ENCODE measurements around the gene FAIM2.
A peak's percentile ranks its signal among the peaks of the same experiment; 100 is the strongest.

Gene FAIM2

GRCh38 chr12:49905718-49906314 is 2.1 kb upstream of the FAIM2 start:
- Histone ChIP-seq H3K27me3 (peaks cover 0 to 7% (median 0%) of the 10 kb centered on the region in 11 experiments; a peak in 2 of 22 replicates), H3K36me3 (no peaks in the 10 kb centered on the region), H3K9me3 (replicated peaks in 1 of 11) (no peaks in the 10 kb centered on the region), H3K4me1 (peaks cover 28 to 44% (median 39%) of the 10 kb centered on the region in 10 experiments), H3K9ac (no peak overlapping the region), H3K4me2 (peak overlapping the region in 1 of 11 experiments; percentile 26; a peak in 1 of 22 replicates), H3K4me3 (no peak overlapping the region), H4K20me1 (peaks cover 0 to 5% (median 0%) of the 10 kb centered on the region in 11 experiments; a peak in 2 of 22 replicates), H3K27ac (no peak overlapping the region)
- no peak for TF ChIP-seq Cebpa-rat (IDR thresholded peaks at IDR 0.05)

GRCh38 chr12:49904601-49905000 is 901 bp upstream of the FAIM2 start:
- H4K20me1 ChIP-seq, result peaks cover 0 to 5% (median 0%) of the 10 kb centered on the region in 11 experiments; a peak in 2 of 22 replicates
- no peaks in the 10 kb centered on the region for H3K36me3 ChIP-seq
- H3K9ac ChIP-seq, result peak overlapping the region in 9 of 11 experiments; percentile 3 to 74 (median 51); a peak in 16 of 22 replicates
- peaks cover 0 to 7% (median 0%) of the 10 kb centered on the region in 11 experiments; a peak in 2 of 22 replicates for H3K27me3 ChIP-seq
- peak overlapping the region; percentile 78 to 99 (median 90) for H3K4me2 ChIP-seq
- peaks cover 27 to 49% (median 35%) of the 10 kb centered on the region in 10 experiments for H3K4me1 ChIP-seq
- no peak for TF ChIP-seq Cebpa-rat (IDR thresholded peaks at IDR 0.05)
- no peaks in the 10 kb centered on the region for H3K9me3 ChIP-seq (replicated peaks in 1 of 11)
- peak overlapping the region in 6 of 11 experiments; percentile 6 to 56 (median 34); a peak in 10 of 22 replicates for H3K27ac ChIP-seq
- H3K4me3 ChIP-seq, result peak overlapping the region in 9 of 10 experiments; percentile 33 to 63 (median 51); a peak in 16 of 20 replicates

GRCh38 chr12:49903351-49903699 is 375 bp downstream of the FAIM2 start:
- H3K9me3 ChIP-seq (replicated peaks in 1 of 11), result no peaks in the 10 kb centered on the region
- H3K36me3 ChIP-seq, result no peaks in the 10 kb centered on the region
- H3K4me2 ChIP-seq, result peak overlapping the region; percentile 78 to 99 (median 86)
- no peak for TF ChIP-seq Cebpa-rat (IDR thresholded peaks at IDR 0.05)
- peak overlapping the region in 6 of 11 experiments; percentile 3 to 57 (median 40); a peak in 4 of 22 replicates for H3K9ac ChIP-seq
- peak overlapping the region in 8 of 10 experiments; percentile 28 to 63 (median 44); a peak in 12 of 20 replicates for H3K4me3 ChIP-seq
- H4K20me1 ChIP-seq, result peaks cover 0 to 5% (median 0%) of the 10 kb centered on the region in 11 experiments; a peak in 2 of 22 replicates
- peak overlapping the region in 2 of 11 experiments; percentile 1 to 24; a peak in 1 of 22 replicates for H3K27ac ChIP-seq
- peaks cover 16 to 49% (median 31%) of the 10 kb centered on the region in 10 experiments for H3K4me1 ChIP-seq
- H3K27me3 ChIP-seq, result peaks cover 0 to 7% (median 0%) of the 10 kb centered on the region in 11 experiments; a peak in 2 of 22 replicates

- Histone ChIP-seq H3K4me2 (peak overlapping the region; percentile 78 to 99 (median 86); a peak in 17 of 22 replicates), H4K20me1 (peaks cover 0 to 5% (median 0%) of the 10 kb centered on the region in 11 experiments; a peak in 2 of 22 replicates)
Observed at GRCh38 chr12:49902399-49903350, 1.0 kb downstream of the FAIM2 start.

GRCh38 chr12:49901986-49902385 is 1.7 kb downstream of the FAIM2 start:
- Histone ChIP-seq H3K9me3 (replicated peaks in 1 of 11) (no peaks in the 10 kb centered on the region), H3K27me3 (peaks cover 0 to 7% (median 0%) of the 10 kb centered on the region in 11 experiments; a peak in 2 of 22 replicates), H3K4me1 (peaks cover 16 to 53% (median 34%) of the 10 kb centered on the region in 10 experiments), H4K20me1 (peaks cover 0 to 5% (median 0%) of the 10 kb centered on the region in 11 experiments; a peak in 2 of 22 replicates), H3K27ac (no peak overlapping the region), H3K9ac (no peak overlapping the region), H3K4me2 (peak overlapping the region in 3 of 11 experiments; percentile 47 to 52 (median 51); a peak in 1 of 22 replicates), H3K4me3 (no peak overlapping the region), H3K36me3 (no peaks in the 10 kb centered on the region)
- TF ChIP-seq Cebpa-rat (IDR thresholded peaks at IDR 0.05), result no peak

More at GRCh38 chr12:49902399-49903350, 1.0 kb downstream of the FAIM2 start:
- peaks cover 16 to 49% (median 31%) of the 10 kb centered on the region in 10 experiments for H3K4me1 ChIP-seq
- H3K4me3 ChIP-seq, result no peak overlapping the region
- no peaks in the 10 kb centered on the region for H3K36me3 ChIP-seq
- no peak for TF ChIP-seq Cebpa-rat (IDR thresholded peaks at IDR 0.05)
- no peaks in the 10 kb centered on the region for H3K9me3 ChIP-seq (replicated peaks in 1 of 11)
- no peak overlapping the region for H3K9ac ChIP-seq
- H3K27me3 ChIP-seq, result peaks cover 0 to 7% (median 0%) of the 10 kb centered on the region in 11 experiments; a peak in 2 of 22 replicates
- H3K27ac ChIP-seq, result 0 out of 22 replicates have a peak overlapping the region, but pooled peaks of 2 of the 11 experiments have one; percentile 1 to 24

- Histone ChIP-seq H4K20me1 (peaks cover 0 to 5% (median 0%) of the 10 kb centered on the region in 11 experiments; a peak in 2 of 22 replicates), H3K9ac (no peak overlapping the region), H3K27me3 (peaks cover 0 to 7% (median 0%) of the 10 kb centered on the region in 11 experiments; a peak in 2 of 22 replicates), H3K36me3 (no peaks in the 10 kb centered on the region), H3K27ac (no peak overlapping the region), H3K9me3 (replicated peaks in 1 of 11) (no peaks in the 10 kb centered on the region), H3K4me2 (peak overlapping the region in 7 of 11 experiments; percentile 2 to 52 (median 29); a peak in 10 of 22 replicates), H3K4me3 (no peak overlapping the region), H3K4me1 (peaks cover 16 to 63% (median 44%) of the 10 kb centered on the region in 10 experiments)
- no peak for TF ChIP-seq Cebpa-rat (IDR thresholded peaks at IDR 0.05)
Observed at GRCh38 chr12:49901026-49901425, 2.7 kb downstream of the FAIM2 start.

- peaks cover 0 to 5% (median 0%) of the 10 kb centered on the region in 11 experiments; a peak in 2 of 22 replicates for H4K20me1 ChIP-seq
- peaks cover 18 to 66% (median 50%) of the 10 kb centered on the region in 10 experiments for H3K4me1 ChIP-seq
- no peaks in the 10 kb centered on the region for H3K36me3 ChIP-seq
- H3K4me2 ChIP-seq, result no peak overlapping the region; a peak in 2 of 22 replicates
- H3K9me3 ChIP-seq (replicated peaks in 1 of 11), result no peaks in the 10 kb centered on the region
- H3K27me3 ChIP-seq, result peaks cover 0 to 7% (median 0%) of the 10 kb centered on the region in 11 experiments; a peak in 2 of 22 replicates
- no peak overlapping the region for H3K4me3 ChIP-seq
- no peak for TF ChIP-seq Cebpa-rat (IDR thresholded peaks at IDR 0.05)
- H3K27ac ChIP-seq, result no peak overlapping the region
- no peak overlapping the region for H3K9ac ChIP-seq
Observed at GRCh38 chr12:49900371-49900770, 3.3 kb downstream of the FAIM2 start.

GRCh38 chr12:49899921-49900320 is 3.8 kb downstream of the FAIM2 start:
- H3K27me3 ChIP-seq, result peaks cover 0 to 6% (median 0%) of the 10 kb centered on the region in 11 experiments; a peak in 2 of 22 replicates
- H3K27ac ChIP-seq, result no peak overlapping the region
- no peaks in the 10 kb centered on the region for H3K36me3 ChIP-seq
- no peak overlapping the region for H3K9ac ChIP-seq
- peaks cover 18 to 66% (median 51%) of the 10 kb centered on the region in 10 experiments for H3K4me1 ChIP-seq
- no peak for TF ChIP-seq Cebpa-rat (IDR thresholded peaks at IDR 0.05)
- H3K4me2 ChIP-seq, result no peak overlapping the region
- H4K20me1 ChIP-seq, result peaks cover 0 to 5% (median 0%) of the 10 kb centered on the region in 11 experiments; a peak in 2 of 22 replicates
- no peak overlapping the region for H3K4me3 ChIP-seq
- H3K9me3 ChIP-seq (replicated peaks in 1 of 11), result no peaks in the 10 kb centered on the region

All from BLaER1 treated with 17β-estradiol and CSF1 and Interleukin-3, amounts not matched to agents 10 nM and 100 nM (cell line).